ENCODE results near the gene MED20. TPM values are rescaled to one million over a fixed set of nuclear protein-coding genes. Genes with fewer than 3 reads are reported as not detected.
A peak's percentile ranks its signal among the peaks of the same experiment; 100 is the strongest.

MED20 gene
- total and polyA plus RNA-seq, 3 donors from 2014 or later = 15.9 to 25.1 (median 25.1) TPM

GRCh38 chr6:41940759-41941279 is 19.9 kb upstream of the MED20 start:
- peak overlapping the region; percentile 70 to 81 for H3K4me3 ChIP-seq
- DNase-seq = peak; percentile 43
- WGBS, 2 donors = 0% methylated on average over 26 to 38 of the region's 38 CpGs
- H3K4me1 ChIP-seq = peaks cover 36% of the 10 kb centered on the region
- no peaks in the 10 kb centered on the region for H3K27me3 ChIP-seq
- no peaks in the 10 kb centered on the region for H3K9me3 ChIP-seq
- H3K27ac ChIP-seq = peak overlapping the region; percentile 22 to 76
- H3K36me3 ChIP-seq (ENCODE audit: low read depth, missing control alignments) = no peaks in the 10 kb centered on the region
- TF ChIP-seq CTCF (IDR thresholded peaks at IDR 0.05) (no peak), POLR2A (IDR thresholded peaks at IDR 0.05) (no peak)
- intact Hi-C loops (cut with DNase I; ENCODE audit: low total_unique reads) = no loop called here

GRCh38 chr6:41939848-41940758 is 19.2 kb upstream of the MED20 start:
- 4 to 8% methylated on average over 15 to 27 of the region's 27 CpGs for WGBS, 2 donors
- H3K4me1 ChIP-seq = peaks cover 36% of the 10 kb centered on the region

GRCh38 chr6:41939176-41939847 is 18.4 kb upstream of the MED20 start:
- peak; percentile 30 for DNase-seq
- H3K27me3 ChIP-seq = no peaks in the 10 kb centered on the region
- intact Hi-C loops (cut with DNase I; ENCODE audit: low total_unique reads) = loop anchor here (5.0 kb wide), 1 partner anchor 103 kb away; no protein-coding TSS in a partner anchor
- no peak overlapping the region for H3K4me3 ChIP-seq
- no peaks in the 10 kb centered on the region for H3K36me3 ChIP-seq (ENCODE audit: low read depth, missing control alignments)
- TF ChIP-seq POLR2A (IDR thresholded peaks at IDR 0.05) = no peak
- no peak for TF ChIP-seq CTCF (IDR thresholded peaks at IDR 0.05)
- no peaks in the 10 kb centered on the region for H3K9me3 ChIP-seq
- H3K4me1 ChIP-seq = peaks cover 36% of the 10 kb centered on the region
- WGBS, 2 donors = 20 to 33% methylated on average over 11 of the region's 11 CpGs
- H3K27ac ChIP-seq = peak overlapping the region; percentile 53 to 57

More at GRCh38 chr6:41939848-41940758, 19.2 kb upstream of the MED20 start:
- Histone ChIP-seq H3K36me3 (ENCODE audit: low read depth, missing control alignments) (no peaks in the 10 kb centered on the region), H3K4me3 (peak overlapping the region; percentile 70 to 81), H3K27me3 (no peaks in the 10 kb centered on the region), H3K27ac (peak overlapping the region; percentile 22 to 76), H3K9me3 (no peaks in the 10 kb centered on the region)
- intact Hi-C loops (cut with DNase I; ENCODE audit: low total_unique reads) = loop anchor here (5.0 kb wide), 1 partner anchor 102 kb away; no protein-coding TSS in a partner anchor
- TF ChIP-seq POLR2A (IDR thresholded peaks at IDR 0.05) = no peak
- no peak for TF ChIP-seq CTCF (IDR thresholded peaks at IDR 0.05)
- DNase-seq = no peak

GRCh38 chr6:41938590-41939175 is 17.7 kb upstream of the MED20 start:
- intact Hi-C loops (cut with DNase I; ENCODE audit: low total_unique reads) = loop anchor here (5.0 kb wide), 1 partner anchor 104 kb away; no protein-coding TSS in a partner anchor
- Histone ChIP-seq H3K27ac (peak overlapping the region; percentile 53 to 57), H3K4me3 (no peak overlapping the region), H3K27me3 (no peaks in the 10 kb centered on the region), H3K9me3 (no peaks in the 10 kb centered on the region), H3K36me3 (ENCODE audit: low read depth, missing control alignments) (no peaks in the 10 kb centered on the region), H3K4me1 (peaks cover 36% of the 10 kb centered on the region)
- TF ChIP-seq POLR2A (IDR thresholded peaks at IDR 0.05) (no peak), CTCF (IDR thresholded peaks at IDR 0.05) (no peak)
- WGBS, 2 donors = 41 to 60% methylated on average over 5 of the region's 5 CpGs
- DNase-seq = no peak

Measured in testis (tissue), 3 donors.